GM12801 (cell line): ENCODE results near the gene TMPRSS13.

Source experiments
- TF ChIP-seq, protein P1 (sequence below): IDR thresholded peaks from one replicate; pipeline ENCODE4 v1.5.1; 2011; ENCODE audit warnings: control low read depth; ENCODE audit not compliant: insufficient read length; ENCODE audit errors: extremely low read depth

The TMPRSS13 gene

DNA sequence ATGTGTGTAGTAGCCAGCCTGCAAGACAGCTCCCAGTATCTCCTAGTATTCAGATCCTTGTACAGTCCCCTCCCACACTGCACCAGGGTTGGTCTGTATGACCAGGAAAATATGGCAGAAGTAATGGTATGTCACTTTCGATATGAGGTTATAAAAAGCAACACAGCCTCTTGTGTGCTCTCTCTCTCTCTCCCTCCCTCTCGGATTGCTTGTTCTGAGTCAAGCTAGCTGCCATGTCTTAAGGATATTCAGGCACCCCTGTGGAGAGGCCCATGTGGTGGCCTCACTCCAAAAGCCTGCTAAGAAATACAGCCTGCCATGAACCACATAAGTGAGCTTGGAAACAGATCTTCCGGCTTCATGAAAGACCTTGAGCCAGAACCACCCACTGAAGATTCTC, 78.1 kb downstream of the TMPRSS13 start:
- TF ChIP-seq, protein P1, sequence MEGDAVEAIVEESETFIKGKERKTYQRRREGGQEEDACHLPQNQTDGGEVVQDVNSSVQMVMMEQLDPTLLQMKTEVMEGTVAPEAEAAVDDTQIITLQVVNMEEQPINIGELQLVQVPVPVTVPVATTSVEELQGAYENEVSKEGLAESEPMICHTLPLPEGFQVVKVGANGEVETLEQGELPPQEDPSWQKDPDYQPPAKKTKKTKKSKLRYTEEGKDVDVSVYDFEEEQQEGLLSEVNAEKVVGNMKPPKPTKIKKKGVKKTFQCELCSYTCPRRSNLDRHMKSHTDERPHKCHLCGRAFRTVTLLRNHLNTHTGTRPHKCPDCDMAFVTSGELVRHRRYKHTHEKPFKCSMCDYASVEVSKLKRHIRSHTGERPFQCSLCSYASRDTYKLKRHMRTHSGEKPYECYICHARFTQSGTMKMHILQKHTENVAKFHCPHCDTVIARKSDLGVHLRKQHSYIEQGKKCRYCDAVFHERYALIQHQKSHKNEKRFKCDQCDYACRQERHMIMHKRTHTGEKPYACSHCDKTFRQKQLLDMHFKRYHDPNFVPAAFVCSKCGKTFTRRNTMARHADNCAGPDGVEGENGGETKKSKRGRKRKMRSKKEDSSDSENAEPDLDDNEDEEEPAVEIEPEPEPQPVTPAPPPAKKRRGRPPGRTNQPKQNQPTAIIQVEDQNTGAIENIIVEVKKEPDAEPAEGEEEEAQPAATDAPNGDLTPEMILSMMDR = no peak
